HG03095 (cell line): Measurements from ENCODE around the gene PKNOX1.
A peak's percentile ranks its signal among the peaks of the same experiment; 100 is the strongest.
"Not testable (repeated sequence)": the region's sequence is repeated elsewhere in the genome, so short reads cannot be mapped to it uniquely, and the experiment has no call there.

ENCODE experiments used
- ATAC-seq: cut with Tn5 transposase; IDR thresholded peaks from one replicate; pipeline ENCODE4 v1.9.1; 2021; ENCODE audit warnings: moderate library complexity; ENCODE audit not compliant: unreplicated experiment

PKNOX1 gene

GRCh38 chr21:42949094-42949755 lies 25.1 kb upstream of the PKNOX1 start:
- ATAC-seq = not testable (repeated sequence)

- not testable (repeated sequence) for ATAC-seq
Measured at GRCh38 chr21:42951193-42951592, 23.2 kb upstream of the PKNOX1 start.

DNA sequence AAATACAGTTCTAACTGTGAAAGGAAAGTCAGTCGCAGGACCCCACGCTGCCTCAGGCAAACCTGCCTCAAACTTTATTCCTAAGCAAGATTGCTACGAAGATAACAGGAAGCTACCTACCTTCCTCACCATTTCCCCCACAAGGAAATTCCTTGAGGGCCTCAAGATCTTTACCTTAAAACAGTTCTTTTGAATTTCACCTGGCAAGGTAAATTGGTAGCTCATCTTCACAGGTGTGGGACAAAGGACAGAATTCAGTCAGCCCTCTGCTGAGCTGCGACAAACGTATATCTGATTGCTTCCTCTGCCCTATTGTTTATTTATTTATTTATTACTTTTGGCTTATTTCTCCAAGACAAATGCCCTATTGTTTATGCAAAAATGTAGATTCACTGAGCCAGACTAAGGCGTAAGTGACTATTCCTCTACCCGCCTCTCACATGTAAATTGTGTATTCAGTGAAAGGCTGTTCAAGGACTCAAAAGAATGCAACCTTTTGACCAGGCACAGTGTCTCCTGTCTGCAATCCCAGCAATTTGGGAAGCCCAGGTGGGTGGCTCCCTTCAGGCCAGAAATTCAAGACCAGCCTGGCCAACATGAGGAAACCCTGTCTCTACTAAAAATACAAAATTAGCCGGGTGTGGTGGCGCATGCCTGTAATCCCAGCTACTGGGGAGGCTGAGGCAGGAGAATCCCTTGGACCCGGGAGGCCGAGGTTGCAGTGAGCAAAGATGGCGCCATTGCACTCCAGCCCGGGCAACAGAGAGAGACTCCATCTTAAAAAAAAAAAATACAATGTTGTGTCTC lies 17.3 kb upstream of the PKNOX1 start:
- ATAC-seq = no peak

DNA sequence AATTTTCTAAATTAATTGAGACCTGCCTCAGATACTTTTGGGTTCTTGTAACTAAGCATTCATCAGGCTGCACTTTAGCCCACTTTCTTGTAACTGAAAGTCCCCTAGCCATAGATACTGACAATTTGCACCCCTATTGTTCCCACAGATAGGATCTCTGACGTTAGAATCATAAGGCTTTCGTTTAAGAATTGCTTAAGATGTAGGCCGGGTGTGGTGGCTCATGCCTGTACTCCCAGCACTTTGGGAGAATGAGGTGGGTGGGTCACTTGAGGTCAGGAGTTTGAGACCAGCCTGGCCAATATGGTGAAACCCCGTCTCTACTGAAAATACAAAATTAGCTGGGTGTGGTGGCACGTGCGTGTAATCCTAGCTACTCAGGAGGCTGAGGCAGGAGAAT lies 16.2 kb upstream of the PKNOX1 start:
- not testable (repeated sequence) for ATAC-seq

- no peak for ATAC-seq
Measured at GRCh38 chr21:42959728-42960127, 14.6 kb upstream of the PKNOX1 start.

DNA sequence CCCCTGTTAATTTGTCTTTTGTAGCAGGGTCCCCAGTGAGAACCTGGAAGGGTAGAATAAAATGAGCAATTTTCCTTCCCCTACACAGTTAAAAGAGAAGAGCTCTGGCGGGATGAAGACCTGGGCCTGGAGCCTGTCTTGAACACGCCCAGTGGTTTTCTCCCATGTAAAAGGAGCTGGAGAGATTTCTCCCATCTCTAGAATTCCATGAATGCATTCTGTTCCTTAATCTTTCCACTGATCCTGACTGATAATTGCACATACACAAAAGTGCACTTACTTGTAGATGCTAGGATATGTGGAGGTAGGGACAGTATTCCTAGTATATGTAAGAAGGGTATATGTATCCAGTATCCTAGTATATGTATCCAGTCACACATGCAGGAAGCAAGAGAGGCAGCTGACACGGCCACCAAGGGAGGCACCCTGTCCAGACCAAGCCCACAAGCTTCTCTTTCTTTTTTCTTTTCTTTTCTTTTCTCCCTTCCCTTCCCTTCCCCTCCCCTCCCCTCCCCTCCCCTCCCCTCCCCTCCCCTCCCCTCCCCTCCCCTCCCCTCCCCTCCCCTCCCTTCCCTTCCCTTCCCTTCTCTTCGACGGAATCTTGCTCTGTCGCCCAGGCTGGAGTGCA lies 11.9 kb upstream of the PKNOX1 start:
- no peak for ATAC-seq

DNA sequence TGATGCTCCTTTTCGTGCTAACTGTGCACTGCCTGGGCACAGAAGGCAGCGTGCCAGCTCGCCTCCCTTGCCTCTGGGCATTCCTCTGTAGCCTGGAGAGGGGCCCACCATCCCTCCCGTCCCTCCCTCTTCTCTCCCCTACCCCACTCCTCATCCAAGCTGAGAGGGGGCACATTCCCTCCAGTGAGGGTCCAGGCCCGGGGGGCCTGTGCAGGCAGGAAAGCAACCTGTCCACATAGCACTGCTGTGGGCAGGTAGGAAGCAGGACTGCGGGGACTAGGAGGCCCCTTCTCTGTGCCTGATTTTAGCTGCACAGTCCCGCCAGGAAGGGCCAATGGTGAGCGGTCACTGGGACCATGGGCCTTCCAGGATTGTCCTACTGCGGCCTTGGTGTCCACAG lies 10.3 kb upstream of the PKNOX1 start:
- ATAC-seq = no peak

DNA sequence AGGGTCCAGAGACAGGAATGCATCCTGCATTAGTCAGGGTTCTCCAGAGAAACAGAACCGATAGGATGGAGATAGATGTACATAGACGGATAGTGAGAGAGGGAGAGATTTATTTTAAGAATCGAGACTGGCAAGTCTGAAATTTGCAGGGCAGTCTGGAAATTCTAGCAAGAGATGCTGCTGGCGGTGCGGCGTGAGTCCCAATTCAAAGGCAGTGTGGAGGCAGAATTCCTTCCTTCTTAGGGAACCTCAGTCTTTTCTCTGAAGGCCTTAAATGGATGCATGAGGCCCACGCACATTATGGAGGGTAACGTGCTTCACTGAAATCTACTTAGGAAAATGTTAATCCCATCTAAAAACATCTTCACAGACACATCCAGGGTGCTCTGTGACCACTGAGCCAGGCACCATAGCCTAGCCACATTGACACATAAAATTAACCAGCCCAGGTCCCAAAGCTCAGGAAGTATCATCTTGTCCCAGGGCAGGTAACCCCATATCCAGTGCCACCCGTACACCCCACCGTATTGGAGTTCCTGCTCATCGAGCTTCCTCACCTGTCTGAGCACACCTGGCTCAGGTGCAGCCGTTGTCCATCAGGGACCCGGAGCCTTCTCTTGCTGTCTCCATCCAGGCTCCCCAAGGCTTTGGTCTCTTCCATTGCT lies 9.7 kb upstream of the PKNOX1 start:
- no peak for ATAC-seq

GRCh38 chr21:42965211-42965560 lies 9.2 kb upstream of the PKNOX1 start:
- ATAC-seq = no peak

DNA sequence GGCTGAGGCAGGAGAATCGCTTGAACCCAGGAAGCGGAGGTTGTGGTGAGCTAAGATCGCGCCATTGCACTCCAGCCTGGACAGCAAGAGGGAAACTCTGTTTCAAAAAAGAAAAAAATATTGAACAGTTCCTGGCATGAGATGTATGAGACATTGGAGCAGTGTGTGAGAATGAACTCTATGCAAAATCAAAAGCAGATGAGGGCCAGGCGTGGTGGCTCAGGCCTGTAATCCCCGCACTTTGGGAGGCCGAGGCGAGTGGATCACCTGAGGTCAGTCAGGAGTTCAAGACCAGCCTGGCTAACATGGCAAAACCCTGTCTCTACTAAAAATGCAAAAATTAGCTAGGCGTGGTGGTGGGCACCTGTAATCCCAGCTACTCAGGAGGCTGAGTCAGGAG lies 6.7 kb upstream of the PKNOX1 start:
- ATAC-seq = not testable (repeated sequence)

DNA sequence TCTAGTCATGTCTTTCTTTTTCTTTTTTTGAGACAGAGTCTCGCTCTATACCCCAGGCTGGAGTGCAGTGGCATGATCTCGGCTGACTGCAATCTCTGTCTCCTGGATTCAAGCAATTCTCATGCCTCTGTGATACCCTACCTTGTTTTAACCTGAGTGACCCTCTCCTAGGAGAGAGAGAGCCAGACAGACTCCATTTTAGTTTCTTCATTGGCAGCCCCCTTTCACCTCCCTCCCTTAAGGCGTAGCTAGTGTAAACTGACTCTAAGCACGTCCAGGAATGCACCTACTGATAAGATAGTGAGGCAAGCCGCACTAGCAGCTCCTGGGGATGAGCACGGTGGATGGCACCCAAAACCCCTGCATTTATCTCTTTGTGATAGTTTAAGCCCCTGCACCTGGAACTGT lies 5.2 kb upstream of the PKNOX1 start:
- no peak for ATAC-seq

- ATAC-seq = no peak
Measured at GRCh38 chr21:42970946-42971653, 3.3 kb upstream of the PKNOX1 start.

DNA sequence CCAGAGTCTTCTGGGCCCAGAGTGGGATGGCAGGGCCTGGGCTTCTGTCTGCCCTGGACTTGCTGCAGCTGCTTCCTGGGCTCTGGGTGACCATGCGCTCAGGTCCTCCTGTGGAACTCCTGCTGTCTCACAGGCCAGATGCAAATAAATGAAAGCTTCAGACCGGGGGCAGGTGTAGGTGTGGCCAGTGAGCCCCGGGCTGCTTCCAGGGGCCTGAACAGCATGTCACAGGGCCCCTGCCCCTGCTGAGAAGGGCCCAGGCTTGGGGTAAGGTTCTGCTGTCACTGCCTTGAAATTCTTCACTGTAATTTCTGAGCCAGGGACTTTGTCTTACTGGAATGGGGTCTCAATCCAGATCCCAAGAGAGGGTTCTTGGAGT lies 2.5 kb upstream of the PKNOX1 start:
- ATAC-seq = no peak

DNA sequence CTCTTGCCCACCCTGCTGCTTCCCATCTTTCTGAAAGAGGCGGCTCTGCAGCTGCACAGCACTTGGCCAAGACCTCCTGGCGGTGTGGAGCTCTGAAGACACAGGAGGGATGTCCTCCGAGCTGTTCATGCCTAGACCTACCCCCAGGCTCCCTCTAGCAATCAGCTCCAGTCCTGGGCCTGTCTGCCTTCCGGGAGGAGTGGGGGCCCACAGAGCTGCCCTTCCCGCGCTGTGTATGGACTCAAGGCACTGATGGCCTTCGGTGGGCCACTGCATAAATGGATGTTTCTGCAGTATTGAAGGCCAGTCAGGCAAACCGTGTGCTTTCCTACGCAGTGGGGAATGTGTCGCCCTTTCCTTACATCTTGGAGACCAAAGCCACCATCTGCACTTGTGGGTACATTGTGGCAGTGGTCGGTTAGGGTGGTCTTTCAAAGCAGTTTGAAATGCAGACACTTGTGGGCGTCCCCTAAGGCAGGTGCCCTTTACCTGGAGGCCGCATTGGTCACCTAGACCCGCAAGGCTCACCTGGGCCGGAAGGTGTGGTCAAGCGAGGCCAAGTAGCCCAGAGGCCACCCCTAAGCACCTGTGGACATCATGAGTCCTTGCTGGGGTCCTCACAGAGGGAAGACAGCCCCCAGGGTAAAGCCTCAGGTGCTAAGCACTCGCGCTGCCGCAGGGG lies 912 bp upstream of the PKNOX1 start:
- ATAC-seq = peak; percentile 12

- ATAC-seq = peak; percentile 12
Measured at GRCh38 chr21:42974832-42975820, 764 bp downstream of the PKNOX1 start.

- no peak for ATAC-seq
Measured at GRCh38 chr21:42975886-42976608, 1.7 kb downstream of the PKNOX1 start.

DNA sequence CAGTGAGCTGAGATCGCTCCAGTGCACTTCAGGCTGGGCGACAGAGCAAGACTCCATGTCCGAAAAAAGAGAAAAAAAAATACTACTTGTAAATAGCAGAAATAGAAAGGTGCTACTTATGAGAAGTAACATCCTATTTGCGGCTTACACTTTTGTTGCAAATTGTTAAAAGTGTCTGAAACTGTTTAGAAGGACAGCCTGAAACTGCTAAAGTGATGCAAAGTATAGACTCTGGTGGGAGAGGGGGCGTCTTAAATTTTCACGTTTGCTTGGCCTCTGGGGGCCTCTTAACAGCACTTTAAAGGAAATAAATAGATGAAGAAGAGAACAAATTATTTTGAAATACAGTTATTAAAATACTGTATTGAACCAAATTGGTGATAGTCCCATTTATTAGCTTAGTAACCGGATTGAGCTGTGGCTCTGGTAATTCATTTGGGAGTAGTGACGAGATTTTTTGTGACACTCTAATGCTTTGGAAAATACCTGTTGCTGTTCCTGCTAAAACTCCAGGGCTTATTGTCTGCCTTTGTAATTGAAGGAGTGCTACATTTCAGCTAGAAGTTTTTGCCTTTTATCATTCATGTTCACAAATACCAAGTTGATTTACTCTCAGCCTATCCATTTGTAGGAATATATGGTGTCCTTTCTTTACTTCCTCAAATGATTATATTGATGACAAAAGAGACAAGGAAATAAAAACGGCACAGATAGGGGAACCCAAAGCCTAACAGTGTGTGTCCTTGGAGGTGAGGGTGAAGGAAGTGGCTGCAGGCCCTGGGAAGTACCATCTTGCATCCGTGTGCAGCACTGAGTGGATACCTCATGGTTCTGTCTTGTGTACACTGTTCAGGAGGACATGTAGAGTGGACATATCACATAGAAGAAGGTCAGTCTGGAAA lies 6.2 kb downstream of the PKNOX1 start:
- ATAC-seq = no peak

DNA sequence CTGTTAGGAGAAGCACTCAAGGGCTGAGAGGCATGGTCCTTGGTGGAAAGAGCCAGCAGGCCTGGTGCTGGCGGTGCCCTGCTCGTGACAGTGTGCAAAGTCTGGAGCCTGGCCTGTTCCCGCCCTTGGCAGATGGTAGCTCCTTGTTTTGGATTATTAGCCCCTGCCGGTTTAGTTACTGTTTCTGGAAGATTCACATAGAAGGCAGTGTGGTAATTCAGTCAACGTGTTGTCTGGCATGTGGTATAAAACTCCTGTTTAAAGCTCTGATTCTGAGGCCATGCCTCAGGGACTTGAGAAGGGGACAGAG lies 6.8 kb downstream of the PKNOX1 start:
- ATAC-seq = no peak
